ENCODE measurements around the gene OTUD7B.
"Not testable (repeated sequence)": the region's sequence is repeated elsewhere in the genome, so short reads cannot be mapped to it uniquely, and the experiment has no call there.

The OTUD7B gene

DNA sequence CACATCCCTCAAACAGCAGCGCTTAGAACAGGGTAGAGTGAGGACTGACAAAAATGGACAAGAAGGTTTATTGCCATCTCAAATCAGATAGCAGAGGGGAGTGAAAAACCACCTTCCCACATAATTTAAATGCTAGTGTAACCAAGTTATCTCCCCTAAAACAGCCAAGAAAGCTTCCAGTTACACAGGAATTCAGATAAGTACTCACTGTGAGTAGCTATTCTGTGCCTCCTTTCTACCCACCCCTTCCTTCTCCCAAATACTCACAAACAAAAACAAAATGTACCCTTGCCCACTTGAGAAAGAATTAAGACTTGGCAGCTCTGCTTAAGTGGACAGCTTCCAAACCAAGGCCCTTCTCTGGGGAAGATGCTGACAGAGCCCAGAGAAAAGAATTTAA is 9.1 kb downstream of the OTUD7B start:
- no peak for DNase-seq

DNA sequence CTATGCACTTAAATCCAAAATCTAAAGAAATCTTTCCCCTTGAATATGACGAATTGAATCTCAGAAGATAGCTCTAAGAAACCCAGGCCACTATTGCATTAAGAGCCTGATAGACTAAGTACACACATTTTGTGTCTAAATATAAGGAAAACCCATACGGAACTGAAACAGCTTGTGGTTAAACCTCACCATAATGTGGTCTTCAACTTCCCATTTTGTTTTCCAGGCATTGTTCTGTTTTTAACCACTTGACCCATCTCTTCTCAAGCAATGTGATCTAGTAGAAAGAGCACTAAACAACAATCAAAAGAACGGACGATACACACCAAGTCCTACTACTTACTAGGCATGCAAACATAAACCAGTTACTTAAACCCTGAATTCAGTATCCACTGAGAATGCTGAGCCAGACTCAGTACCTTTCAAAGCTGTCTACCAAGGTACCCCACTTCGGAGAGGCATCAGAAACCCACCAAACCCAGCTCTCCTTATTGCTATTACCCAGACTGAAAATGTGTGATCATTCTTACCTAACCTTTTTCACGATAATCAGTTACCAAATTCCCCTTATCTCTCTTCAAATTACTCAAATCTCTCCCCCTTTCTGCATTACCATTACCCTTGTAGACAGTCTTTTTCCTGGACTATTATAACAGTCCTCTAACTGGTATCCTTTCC is 12.8 kb downstream of the OTUD7B start:
- no peak for DNase-seq

DNA sequence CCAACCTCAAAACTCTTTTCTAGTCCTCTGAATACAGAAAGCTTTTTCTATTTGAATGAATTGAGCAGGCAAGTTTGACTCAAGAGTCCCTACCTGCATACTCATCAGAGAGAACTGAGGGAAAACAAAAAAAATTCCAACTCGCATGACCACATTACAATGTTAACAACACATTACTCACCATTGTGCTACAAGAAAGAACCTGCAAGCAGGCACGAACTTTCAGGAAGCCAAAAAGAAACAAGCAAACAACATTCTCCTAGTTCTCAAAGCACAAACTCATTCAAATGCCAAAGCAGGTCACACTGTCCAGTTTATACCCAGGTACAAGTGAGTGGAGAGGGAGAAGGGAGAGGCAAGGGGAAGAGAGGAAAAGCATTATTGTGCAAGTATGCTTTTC is 14.6 kb downstream of the OTUD7B start:
- DNase-seq: no peak

DNA sequence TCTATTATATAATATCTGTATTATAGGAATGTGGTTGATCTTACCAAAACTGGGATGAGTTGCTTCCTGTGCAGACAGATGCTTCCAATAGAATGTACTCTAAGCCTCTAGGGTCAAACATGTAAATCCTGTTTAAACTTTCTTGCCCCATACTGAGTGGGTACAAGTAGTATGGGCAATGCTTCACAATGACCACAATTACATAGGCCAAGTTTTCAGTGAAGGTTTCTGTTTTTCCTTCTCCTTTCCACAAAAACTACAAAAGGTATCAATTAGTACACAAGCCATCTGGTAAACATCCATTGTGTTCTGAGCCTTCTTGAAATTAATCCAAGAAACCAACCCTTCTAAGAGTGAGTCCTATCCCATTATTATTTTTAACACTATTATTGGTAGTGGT is 16.8 kb downstream of the OTUD7B start:
- DNase-seq: no peak

DNA sequence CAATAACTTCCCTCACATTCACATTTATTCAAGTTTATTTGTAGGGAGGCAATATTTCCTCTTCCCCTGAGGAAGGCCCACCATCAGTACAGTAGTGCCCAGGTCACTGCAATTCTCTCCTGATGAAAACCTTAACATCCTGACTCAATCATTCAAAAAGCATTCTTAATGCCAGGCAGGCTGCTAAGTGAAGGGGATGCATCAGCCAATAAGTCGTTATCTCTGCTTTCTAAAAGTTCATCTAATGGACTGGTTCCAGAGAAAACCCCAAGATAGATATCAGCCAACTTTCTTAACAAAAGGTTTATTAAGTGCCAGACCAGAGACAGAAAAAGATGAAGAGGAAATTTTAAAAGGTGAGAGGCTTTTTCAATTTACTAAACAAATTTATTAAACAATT is 17.3 kb downstream of the OTUD7B start:
- DNase-seq: no peak

DNA sequence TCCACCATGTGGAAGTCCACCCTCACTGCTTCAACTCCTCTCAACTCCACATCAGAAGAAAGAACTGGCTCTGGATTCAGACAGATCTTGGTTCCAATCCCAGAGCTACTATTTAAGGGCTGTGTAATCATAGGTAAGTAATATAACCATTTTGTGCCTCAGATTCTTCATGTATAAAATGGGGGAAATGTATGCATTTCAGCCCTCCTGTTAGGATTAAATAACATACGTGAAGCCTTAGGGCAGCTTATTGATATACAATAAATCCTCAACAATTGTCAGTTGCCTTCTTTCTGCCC is 23.3 kb downstream of the OTUD7B start:
- no peak for DNase-seq

DNA sequence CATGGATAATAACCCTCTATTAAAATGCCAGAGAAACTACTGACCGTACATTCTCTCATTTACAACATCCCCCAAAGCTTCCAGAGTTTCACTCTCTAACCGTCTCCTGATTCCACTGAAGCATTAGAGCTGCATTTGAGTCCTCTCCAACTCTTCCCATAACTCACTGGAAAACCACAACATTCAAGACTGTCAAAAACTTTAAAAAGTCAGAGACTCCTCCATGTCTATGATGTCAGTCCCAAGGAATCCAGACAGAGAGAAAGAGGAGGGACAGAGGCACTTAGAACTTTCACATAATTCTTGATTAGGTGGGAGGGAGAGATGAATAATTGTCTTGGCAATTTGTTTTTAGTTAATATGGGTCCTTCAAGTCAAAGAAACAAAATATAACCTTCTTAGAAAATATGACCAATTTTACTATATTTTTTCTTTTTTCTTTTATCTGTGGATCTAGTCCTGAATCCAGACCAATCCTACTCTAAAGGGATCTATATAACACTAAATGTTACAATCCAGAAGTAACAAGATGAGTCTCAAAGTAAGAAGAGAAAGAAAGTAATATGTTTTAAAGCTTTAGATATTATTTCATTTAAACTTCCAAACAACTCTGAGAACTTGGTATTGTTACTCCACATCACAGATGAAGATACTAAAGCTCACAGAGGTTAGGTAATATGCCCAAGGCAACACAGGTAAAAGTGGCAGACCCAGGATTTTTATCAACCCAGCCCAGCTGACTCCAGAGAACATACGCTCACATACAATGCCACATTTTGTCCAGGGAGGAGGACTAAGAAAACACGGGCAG is 23.8 kb downstream of the OTUD7B start:
- no peak for DNase-seq

DNA sequence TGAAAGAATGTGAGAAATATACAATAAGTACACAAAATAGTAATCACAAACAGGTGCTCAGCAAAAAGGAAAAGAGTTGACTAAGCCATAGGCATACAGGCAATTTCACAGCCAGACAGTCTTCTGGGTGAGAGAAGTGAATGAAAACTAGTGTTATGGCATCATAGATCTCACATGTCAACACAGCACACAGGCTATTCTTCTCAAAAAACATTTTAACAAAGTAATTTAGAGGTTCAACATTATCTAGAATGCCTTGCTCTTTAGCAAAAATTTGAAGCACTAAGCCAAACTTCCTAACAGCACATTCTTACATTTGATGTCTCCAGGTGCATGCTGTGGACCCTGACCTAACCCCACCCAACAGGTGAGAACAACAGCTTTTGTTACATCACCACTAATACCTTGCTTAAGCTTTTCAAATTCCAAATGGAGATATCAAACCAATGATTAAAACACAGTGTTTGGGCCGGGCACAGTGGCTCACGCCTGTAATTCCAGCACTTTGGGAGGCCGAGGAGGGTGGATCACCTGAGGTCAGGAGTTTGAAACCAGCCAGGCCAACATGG is 30.5 kb downstream of the OTUD7B start:
- no peak for DNase-seq

DNA sequence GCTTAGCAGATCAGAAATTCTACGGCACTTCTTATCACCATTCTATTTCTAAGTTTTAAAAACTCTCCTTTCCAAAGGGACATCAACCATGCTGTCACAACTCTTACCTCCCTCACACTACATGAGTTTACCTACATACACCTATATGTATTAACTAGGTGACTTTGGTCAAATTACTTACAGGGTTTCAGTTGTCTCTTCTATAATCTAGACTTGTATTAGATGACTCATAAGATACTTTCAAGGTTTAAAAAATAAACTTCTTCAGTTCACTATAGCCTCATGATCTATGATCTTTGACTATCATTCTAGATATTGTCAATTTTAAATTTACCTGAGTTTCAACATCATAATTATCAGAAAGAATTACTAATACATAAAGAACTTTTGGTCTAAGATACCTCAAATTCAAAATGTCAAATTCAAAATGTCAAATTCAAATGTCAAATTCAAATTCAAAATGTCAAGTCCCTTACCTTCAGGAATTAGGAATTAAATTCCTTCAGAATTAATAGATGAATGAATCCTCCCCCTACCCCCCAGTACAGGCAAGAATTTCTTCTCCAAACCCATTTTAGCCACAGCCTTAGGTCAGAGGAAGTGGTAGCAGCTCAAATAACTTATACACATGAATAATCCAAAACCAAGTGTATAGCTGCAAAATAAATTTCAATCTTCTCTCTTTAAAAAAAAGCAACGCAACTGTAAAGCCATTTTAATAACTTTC is 31.1 kb downstream of the OTUD7B start:
- no peak for DNase-seq

DNA sequence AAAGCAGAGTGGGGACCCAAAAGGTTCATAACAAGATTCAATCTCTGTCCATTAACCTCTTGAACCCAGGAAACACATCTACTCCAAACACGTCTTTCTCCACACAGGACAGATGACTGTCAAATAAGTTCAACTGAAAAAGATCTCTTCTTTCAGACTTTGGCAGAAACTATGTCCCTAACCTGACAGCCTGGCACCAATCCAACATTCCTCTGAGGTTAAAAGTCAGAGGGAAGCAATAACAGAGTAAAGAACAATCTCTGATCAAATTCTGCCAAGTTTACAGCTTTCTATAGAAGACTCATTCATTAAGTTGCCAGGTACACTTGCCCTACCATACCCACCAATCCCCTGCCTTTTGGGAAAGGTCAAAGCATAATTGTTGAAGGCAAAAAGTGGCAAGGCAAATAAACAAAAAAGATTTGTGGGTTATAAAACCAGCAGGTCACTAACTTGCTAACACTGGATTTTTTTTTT is 31.9 kb downstream of the OTUD7B start:
- peak; percentile 0 for DNase-seq

DNA sequence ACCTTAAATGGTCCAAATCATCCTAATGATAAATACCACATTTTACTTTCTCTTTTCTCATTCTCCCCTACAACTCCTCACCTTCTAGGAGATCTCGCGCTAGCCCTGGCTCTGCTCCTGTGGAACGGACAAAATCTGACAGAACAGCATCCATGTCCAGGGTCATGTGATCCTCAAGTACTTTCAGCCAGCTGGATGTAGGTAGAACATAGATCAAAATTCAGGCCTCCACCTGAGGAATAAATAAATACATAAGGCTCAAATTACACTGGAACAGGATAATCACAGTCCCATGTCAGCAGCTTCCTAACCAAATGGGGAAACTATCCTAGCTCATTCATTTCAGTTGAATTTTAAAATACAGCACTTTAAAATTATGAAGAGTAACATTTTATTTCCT is 33.2 kb downstream of the OTUD7B start:
- DNase-seq: peak; percentile 50

DNA sequence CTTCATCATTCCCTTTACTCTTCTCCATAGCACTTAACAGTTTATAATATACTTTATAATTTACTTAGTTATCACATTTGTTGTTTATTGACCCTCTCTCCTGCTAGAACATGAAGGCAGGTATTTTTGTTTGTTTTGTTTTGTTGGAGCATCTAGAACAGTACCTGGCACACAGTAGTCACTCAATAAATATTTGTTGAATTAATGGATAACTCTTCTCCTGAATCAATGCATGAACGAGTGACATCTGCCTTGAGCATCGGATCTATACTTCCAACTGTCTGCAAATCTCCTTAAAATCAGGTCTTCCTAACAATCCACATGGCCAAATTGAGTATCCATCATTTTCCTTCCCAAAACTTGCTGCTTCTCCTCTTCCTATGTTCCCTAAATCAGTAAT is 38.0 kb downstream of the OTUD7B start:
- no peak for DNase-seq

DNA sequence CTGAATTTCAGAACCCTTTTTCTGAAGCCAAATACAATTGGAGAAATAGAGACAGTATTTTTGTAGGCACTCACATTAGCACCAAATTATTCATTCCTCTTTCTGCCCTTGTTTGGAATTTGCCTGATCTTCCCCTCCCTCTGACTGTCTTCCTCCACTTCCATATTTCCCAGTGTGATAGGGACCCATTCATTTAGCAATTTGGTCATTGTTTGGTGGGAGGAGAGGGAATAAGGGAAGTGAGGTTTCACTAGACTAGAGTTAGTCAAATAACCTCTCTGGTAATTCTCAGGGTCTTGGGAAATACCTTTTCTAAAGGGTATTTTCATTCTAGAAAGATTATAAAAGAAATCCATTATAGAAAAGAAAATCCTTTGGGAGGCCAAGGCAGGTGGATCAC is 42.9 kb downstream of the OTUD7B start:
- DNase-seq: no peak

DNA sequence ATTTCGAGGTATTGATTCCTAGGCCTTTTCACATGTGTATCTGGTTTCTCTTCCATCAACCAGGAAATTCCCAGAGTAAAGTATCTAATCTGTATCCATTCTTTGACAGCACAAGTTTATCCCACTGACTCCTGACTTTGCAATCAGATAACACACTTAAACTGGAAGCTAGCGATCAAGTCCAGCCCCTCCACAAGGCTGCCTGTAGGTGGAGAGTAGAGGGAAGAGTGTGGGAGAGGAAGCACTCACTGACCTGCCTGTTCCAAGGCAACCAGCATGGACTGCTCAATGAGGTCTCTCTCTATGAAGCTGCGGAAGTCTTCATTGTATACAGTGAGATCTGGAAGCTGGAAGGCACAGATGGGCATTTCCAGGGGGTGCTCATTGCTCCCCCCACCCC is 43.5 kb downstream of the OTUD7B start:
- no peak for DNase-seq

DNA sequence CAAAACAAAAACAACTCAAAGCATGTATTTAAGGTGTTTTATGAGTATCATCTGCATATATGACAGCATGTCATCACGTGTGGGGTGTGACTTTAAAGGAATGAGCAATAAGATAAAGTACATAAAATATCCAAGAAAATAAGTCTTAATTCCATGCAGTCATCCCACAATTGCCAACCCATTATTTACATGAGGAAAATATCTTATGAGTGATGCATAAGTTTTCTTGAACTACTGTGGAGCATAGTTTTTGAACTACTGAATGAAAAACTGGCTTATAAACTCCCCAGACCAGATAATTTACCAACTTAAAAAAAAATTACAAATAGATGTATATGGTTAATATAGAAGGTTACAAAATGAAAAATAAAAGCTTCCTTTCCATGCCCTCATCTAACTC is 44.1 kb downstream of the OTUD7B start:
- DNase-seq: no peak

DNA sequence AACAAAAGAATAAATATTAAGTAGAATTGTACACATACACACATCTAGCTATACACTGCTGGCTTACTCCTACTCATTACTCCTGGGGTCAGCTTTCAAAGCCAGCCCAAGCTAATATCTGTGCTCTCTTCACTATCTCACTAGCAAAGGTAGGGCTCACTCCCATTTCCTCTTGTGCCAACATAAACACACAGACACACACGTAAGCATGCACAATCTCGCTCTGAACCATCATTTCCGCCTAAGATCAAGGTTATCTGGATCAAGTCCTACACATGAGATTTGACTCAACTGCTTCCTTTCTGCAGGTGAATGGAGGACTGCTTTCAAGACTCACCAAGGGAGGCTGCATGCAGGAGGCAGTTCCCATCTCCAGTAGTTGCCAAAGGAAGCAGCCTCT is 45.1 kb downstream of the OTUD7B start:
- DNase-seq: no peak

DNA sequence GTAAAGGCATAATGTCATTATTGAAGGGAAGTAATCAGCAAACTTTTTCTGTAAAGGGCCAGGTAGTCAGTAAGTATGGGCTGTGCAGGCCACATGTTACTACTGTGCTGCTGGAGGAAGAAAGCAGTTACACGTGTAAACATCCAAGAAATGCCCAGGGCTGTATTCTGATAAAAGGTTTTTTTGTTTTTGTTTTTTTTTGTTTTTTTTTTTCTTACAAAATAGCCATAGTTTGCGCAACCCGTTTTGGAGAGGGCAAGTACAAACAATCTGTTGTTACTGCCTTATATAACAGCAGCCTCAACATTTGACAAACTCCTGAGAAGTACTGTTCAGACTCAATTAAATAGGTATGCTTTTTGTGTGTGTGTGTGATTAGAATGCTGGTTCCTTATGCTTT is 47.2 kb downstream of the OTUD7B start:
- DNase-seq: no peak

DNA sequence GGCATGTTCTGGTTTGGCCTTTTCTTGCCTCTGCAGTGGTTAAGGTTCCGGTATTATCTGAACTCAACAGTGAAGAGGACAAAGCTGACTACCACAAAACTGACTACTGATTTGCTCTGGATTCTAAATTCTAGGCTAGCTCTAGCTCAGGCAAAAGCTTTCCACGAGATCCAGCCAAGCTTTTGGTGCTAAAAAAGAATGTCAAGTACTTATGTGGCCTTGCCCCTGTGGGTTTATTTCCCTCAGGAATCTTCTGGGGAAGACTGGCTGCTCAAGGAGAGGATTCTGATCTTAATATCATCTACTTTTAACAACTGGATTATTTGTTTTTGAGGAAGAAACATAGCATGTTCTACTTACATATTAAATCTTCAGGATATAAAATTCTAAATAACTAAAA is 47.8 kb downstream of the OTUD7B start:
- no peak for DNase-seq

DNA sequence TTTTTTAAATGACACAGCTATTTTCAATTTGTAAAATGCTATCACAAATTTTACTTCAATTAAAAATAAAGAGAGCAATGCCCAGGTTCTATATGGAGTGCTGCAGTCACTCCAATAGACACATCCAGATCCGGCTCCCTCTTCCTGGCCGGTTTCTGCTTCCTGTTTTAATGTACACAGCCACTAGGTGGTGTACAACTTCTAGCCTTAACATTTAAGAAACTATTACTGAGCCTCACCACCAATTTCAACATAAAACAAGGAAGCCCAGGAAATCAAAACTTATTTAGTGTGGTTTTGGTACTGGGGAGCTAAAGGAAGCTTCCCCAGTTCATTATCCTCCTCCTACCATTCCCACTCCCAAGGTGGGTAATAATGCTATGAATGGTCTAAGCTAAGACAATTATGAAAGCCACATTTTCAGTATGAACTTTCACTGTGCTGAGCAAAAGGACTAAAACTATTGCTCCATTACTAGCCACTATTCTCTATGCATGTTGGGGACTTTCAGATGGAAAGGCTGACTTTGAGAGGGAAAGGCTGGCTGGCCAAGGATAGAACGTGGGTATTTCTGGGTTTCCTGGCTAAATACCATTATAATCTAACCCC is 48.4 kb downstream of the OTUD7B start:
- DNase-seq: peak; percentile 9

DNA sequence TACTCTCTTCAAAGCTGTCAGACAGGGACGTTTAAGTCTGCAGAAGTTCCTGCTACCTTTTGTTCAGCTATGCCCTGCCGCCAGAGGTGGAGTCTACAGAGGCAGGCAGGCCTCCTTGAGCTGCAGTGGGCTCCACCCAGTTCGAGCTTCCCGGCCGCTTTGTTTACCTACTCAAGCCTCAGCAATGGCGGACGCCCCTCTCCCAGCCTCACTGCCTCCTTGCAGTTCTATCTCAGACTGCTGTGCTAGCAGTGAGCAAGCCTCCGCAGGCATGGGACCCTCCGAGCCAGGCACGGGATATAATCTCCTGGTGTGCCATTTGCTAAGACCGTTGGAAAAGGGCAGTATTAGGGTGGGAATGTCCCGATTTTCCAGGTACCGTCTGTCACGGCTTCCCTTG is 53.0 kb downstream of the OTUD7B start:
- DNase-seq: not testable (repeated sequence)

DNA sequence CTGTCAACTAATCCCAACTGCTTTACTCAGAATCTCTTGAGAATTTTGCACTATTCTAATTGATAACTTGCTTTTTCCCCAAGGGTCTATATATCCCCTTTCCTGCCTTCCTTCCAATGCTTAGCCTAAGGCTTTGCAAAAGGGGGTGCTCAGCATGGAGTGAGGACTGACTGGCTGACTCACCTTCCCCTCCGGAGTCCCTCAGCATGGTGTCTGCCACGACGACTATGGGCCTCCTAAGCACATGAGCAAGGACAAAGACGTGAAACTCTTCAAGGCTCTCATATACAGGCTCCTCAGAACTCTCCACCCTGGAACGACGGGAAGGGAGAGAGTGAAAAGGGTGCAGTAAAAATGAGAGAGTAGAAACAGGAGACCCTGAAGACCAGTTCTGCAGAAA is 60.6 kb downstream of the OTUD7B start:
- DNase-seq: no peak

DNA sequence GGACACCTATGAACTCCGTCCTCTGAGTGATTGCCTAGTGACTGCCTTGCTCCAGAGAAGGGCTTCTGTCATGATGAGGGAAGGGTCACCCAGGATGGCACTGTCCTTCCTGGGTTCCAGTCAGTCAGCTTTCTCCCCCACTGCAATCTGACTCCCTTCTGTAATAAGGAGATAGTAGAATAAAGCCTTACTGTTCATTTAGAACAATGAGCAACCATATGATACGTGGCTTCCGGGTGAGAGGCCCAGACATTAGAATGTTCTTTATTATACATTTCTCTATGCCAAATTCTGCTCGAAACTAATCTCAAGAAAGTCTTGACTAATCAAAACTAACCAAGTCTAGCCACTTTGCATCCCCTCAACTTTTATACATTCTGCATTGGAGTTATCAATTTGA is 65.3 kb downstream of the OTUD7B start:
- DNase-seq: no peak

DNA sequence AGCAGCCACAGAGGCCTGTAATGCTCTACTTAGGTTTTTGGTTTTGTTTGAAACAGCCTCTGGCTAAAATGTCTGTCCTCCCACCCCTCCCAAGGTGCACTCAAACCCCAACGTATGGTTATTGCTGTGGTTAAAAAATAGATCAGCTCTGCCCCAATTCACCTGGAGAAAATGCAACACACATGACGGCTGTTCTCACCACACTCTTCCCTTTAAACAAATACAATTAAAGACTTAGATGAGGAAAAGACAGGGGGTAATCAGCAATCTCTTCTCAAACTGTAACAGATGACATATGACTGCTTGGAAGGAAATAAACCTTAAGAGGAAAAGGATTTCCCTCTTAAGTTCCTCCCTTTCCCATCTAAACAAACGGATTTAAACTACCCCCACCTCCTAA is 67.6 kb downstream of the OTUD7B start:
- no peak for DNase-seq
